OCI-LY1 (cell line): ENCODE data around the gene LHCGR.

ENCODE experiments used
- EZH2 ChIP-seq: fragments of 200-600 bp; sonication (generic), shearing (Covaris generic); IDR thresholded peaks from 2 replicates; pipeline ENCODE4 v1.8.0; 2017; ENCODE audit warnings: borderline replicate concordance, mixed run types, mild to moderate bottlenecking, antibody characterized with exemption, low read length, moderate library complexity, mixed read lengths
- TF ChIP-seq, protein P1 (sequence below): fragments of 200-600 bp; sonication (generic), shearing (Covaris generic); IDR thresholded peaks from 2 replicates; pipeline ENCODE4 v1.5.1; 2017; ENCODE audit warnings: mild to moderate bottlenecking, antibody characterized with exemption, low read length, moderate library complexity, mixed read lengths

- TF ChIP-seq EZH2, result no peak
- TF ChIP-seq, protein P1, sequence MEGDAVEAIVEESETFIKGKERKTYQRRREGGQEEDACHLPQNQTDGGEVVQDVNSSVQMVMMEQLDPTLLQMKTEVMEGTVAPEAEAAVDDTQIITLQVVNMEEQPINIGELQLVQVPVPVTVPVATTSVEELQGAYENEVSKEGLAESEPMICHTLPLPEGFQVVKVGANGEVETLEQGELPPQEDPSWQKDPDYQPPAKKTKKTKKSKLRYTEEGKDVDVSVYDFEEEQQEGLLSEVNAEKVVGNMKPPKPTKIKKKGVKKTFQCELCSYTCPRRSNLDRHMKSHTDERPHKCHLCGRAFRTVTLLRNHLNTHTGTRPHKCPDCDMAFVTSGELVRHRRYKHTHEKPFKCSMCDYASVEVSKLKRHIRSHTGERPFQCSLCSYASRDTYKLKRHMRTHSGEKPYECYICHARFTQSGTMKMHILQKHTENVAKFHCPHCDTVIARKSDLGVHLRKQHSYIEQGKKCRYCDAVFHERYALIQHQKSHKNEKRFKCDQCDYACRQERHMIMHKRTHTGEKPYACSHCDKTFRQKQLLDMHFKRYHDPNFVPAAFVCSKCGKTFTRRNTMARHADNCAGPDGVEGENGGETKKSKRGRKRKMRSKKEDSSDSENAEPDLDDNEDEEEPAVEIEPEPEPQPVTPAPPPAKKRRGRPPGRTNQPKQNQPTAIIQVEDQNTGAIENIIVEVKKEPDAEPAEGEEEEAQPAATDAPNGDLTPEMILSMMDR, result no peak
These were observed 44.1 kb upstream of the LHCGR start for GRCh38 chr2:48799601-48800000.
